Body of pancreas (tissue), 4 donors: Measurements from ENCODE around the gene RNASEH2A.

Experiments
- CTCF ChIP-seq, 7 experiments: fragments of 450-650 bp in 4 of 7; fragments of 200-600 bp in 3 of 7; sonication (generic) in 3 of 7; IDR thresholded peaks; one replicate each; pipeline ENCODE4 v1.5.1; 2016 to 2019; ENCODE audit warnings: antibody characterized with exemption in 7 of 7
- POLR2A ChIP-seq, 3 donors: fragments of 450-650 bp; IDR thresholded peaks; one replicate each; pipeline ENCODE4 v1.6.1; 2016; ENCODE audit warnings: antibody characterized with exemption in 3 of 3, mild to moderate bottlenecking in 2 of 3

- TF ChIP-seq CTCF (IDR thresholded peaks at IDR 0.05) (peak in 6 of 7 experiments; percentile 7 to 24 (median 16)), POLR2A (IDR thresholded peaks at IDR 0.05) (no peak)
Measured at GRCh38 chr19:12825254-12826131, 19.1 kb downstream of the RNASEH2A start.
